ENCODE measurements around the gene RGS13. TPM values are rescaled to one million over a fixed set of nuclear protein-coding genes. Genes with fewer than 3 reads are reported as not detected.
"Not testable (repeated sequence)": the region's sequence is repeated elsewhere in the genome, so short reads cannot be mapped to it uniquely, and the experiment has no call there.

The RGS13 gene
- total RNA-seq, 2 experiments from 2014 or later: 0.17 to 0.30 TPM

DNA sequence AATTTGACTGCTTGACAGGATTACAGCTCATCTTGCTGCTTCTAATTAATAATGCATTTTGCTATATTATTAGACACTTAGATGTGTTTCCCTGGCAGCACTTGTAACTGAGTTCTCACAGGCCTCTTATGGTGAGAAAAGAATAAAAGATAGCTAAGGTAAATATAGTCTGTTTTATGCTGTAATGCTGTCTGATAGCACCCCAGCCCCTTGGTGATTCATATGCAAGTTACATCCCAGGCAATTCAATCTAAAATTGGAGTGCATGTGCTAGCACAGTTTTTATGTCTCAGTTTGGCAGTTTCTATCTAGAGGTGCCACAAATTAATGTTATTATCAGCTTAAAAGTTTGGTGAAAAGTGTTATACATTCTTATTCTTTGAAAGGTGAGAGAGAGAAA is 42.2 kb downstream of the RGS13 start:
- Histone ChIP-seq H3K36me3 (ENCODE audit: insufficient read depth, low read length) (no peaks in the 10 kb centered on the region), H3K9me3 (ENCODE audit: control insufficient read depth in 1 of 2, insufficient read depth in 1 of 2, low read length in 2 of 2) (no peaks in the 10 kb centered on the region), H3K27me3 (ENCODE audit: control insufficient read depth in 1 of 2, insufficient read depth in 2 of 2, low read length in 2 of 2) (no peaks in the 10 kb centered on the region), H3K4me1 (ENCODE audit: insufficient read depth, low read length) (no peaks in the 10 kb centered on the region), H3K4me3 (ENCODE audit: low read length) (no peak overlapping the region), H3K27ac (ENCODE audit: low read depth in 1 of 2, low read length in 2 of 2) (no peak overlapping the region)
- H3K4me3 Mint-ChIP-seq: no peak overlapping the region
- DNase-seq (no peak), ATAC-seq (ENCODE audit: poor library complexity) (no peak)
- H3K36me3 Mint-ChIP-seq (ENCODE audit: low read depth): no peaks in the 10 kb centered on the region
- no peaks in the 10 kb centered on the region for H3K9me3 Mint-ChIP-seq
- intact Hi-C loops (cut with DNase I, micrococcal nuclease): no loop called here
- no peaks in the 10 kb centered on the region for H3K4me1 Mint-ChIP-seq (ENCODE audit: low read depth)
- CTCF ChIA-PET: no interaction called here
- TF ChIP-seq, protein P1, sequence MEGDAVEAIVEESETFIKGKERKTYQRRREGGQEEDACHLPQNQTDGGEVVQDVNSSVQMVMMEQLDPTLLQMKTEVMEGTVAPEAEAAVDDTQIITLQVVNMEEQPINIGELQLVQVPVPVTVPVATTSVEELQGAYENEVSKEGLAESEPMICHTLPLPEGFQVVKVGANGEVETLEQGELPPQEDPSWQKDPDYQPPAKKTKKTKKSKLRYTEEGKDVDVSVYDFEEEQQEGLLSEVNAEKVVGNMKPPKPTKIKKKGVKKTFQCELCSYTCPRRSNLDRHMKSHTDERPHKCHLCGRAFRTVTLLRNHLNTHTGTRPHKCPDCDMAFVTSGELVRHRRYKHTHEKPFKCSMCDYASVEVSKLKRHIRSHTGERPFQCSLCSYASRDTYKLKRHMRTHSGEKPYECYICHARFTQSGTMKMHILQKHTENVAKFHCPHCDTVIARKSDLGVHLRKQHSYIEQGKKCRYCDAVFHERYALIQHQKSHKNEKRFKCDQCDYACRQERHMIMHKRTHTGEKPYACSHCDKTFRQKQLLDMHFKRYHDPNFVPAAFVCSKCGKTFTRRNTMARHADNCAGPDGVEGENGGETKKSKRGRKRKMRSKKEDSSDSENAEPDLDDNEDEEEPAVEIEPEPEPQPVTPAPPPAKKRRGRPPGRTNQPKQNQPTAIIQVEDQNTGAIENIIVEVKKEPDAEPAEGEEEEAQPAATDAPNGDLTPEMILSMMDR (IDR thresholded peaks at IDR 0.05): no peak
- POLR2A ChIA-PET: no interaction called here
- no peak overlapping the region for H3K27ac Mint-ChIP-seq
- H3K27me3 Mint-ChIP-seq: peaks cover 5% of the 10 kb centered on the region

DNA sequence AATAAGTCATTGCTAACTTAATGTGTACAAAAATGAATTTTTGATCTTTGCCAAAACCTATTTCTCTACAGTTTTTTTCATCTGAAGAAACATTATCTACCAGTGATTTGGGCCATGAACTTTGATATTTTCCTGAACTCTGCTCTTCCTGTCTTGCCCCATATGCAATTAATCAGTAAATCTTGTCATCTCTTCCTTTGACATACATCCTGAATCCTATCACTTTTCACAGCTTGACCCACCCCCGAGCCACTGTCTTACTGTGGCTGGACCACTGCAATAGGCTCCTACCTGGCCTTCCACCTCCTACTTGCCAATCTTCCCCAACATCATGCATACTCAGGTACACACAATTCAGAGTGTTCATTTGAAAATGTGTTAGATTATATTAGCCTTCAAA is 46.4 kb downstream of the RGS13 start:
- H3K27ac Mint-ChIP-seq: no peak overlapping the region
- no peak for ATAC-seq (ENCODE audit: poor library complexity)
- POLR2A ChIA-PET: no interaction called here

DNA sequence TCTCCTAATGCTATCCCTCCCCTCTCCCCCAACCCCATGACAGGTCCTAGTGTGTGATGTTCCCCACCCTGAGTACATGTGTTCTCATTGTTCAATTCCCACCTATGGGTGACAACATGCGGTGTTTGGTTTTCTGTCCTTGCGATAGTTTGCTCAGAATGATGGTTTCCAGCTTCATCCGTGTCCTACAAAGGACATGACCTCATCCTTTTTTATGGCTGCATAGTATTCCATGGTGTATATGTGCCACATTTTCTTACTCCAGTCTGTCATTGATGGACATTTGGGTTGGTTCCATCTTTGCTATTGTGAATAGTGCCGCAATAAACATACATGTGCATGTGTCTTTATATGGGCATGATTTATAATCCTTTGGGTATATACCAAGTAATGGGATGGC is 47.1 kb downstream of the RGS13 start:
- H3K4me1 ChIP-seq (ENCODE audit: insufficient read depth, low read length); H3K4me3 ChIP-seq (ENCODE audit: low read length); H3K27ac ChIP-seq (ENCODE audit: low read depth in 1 of 2, low read length in 2 of 2); DNase-seq; intact Hi-C loops (cut with DNase I, micrococcal nuclease); H3K27me3 Mint-ChIP-seq; H3K4me3 Mint-ChIP-seq; H3K9me3 ChIP-seq (ENCODE audit: control insufficient read depth in 1 of 2, insufficient read depth in 1 of 2, low read length in 2 of 2); H3K27me3 ChIP-seq (ENCODE audit: control insufficient read depth in 1 of 2, insufficient read depth in 2 of 2, low read length in 2 of 2); H3K27ac Mint-ChIP-seq; H3K36me3 ChIP-seq (ENCODE audit: insufficient read depth, low read length); H3K36me3 Mint-ChIP-seq (ENCODE audit: low read depth); POLR2A ChIA-PET; ATAC-seq (ENCODE audit: poor library complexity); H3K9me3 Mint-ChIP-seq; CTCF ChIA-PET; H3K4me1 Mint-ChIP-seq (ENCODE audit: low read depth): not testable (repeated sequence)

More for the DNA sequence above, 46.4 kb downstream of the RGS13 start:
- Mint-ChIP-seq H3K27me3 (no peaks in the 10 kb centered on the region), H3K9me3 (peaks cover 3% of the 10 kb centered on the region), H3K36me3 (ENCODE audit: low read depth) (no peaks in the 10 kb centered on the region), H3K4me3 (no peak overlapping the region), H3K4me1 (ENCODE audit: low read depth) (no peaks in the 10 kb centered on the region)
- Histone ChIP-seq H3K36me3 (ENCODE audit: insufficient read depth, low read length) (no peaks in the 10 kb centered on the region), H3K4me1 (ENCODE audit: insufficient read depth, low read length) (no peaks in the 10 kb centered on the region), H3K27me3 (ENCODE audit: control insufficient read depth in 1 of 2, insufficient read depth in 2 of 2, low read length in 2 of 2) (no peaks in the 10 kb centered on the region), H3K27ac (ENCODE audit: low read depth in 1 of 2, low read length in 2 of 2) (no peak overlapping the region), H3K4me3 (ENCODE audit: low read length) (no peak overlapping the region), H3K9me3 (ENCODE audit: control insufficient read depth in 1 of 2, insufficient read depth in 1 of 2, low read length in 2 of 2) (no peaks in the 10 kb centered on the region)
- no peak for DNase-seq
- CTCF ChIA-PET: no interaction called here
- intact Hi-C loops (cut with DNase I, micrococcal nuclease): no loop called here
- TF ChIP-seq, protein P1 (IDR thresholded peaks at IDR 0.05): no peak

DNA sequence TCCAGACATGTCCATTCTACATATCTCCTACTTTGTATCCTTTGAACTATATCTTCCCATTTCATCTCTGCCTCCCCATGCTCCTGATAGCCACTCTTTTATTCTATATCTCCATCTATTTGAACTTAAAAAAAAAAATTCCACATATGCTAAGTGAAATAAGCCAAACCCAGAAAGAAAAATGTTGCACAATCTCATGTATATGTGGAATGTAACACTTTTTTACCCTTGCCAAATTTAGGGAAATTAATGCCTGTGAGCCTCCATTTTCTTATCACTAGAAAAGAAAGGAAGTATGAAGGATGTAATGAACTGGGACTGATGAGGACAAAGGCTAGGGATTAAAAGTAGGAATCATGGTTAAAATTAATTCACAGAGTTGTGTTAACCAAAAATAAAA is 53.5 kb downstream of the RGS13 start:
- DNase-seq (no peak), ATAC-seq (ENCODE audit: poor library complexity) (no peak)
- CTCF ChIA-PET: no interaction called here
- Mint-ChIP-seq H3K4me1 (ENCODE audit: low read depth) (no peaks in the 10 kb centered on the region), H3K36me3 (ENCODE audit: low read depth) (no peaks in the 10 kb centered on the region), H3K27ac (no peak overlapping the region), H3K4me3 (no peak overlapping the region), H3K9me3 (peaks cover 3% of the 10 kb centered on the region), H3K27me3 (peaks cover 15% of the 10 kb centered on the region)
- POLR2A ChIA-PET: no interaction called here
- no peaks in the 10 kb centered on the region for H3K4me1 ChIP-seq (ENCODE audit: insufficient read depth, low read length)
- peaks cover 0 to 6% of the 10 kb centered on the region in 2 experiments for H3K9me3 ChIP-seq (ENCODE audit: control insufficient read depth in 1 of 2, insufficient read depth in 1 of 2, low read length in 2 of 2)
- no peaks in the 10 kb centered on the region for H3K36me3 ChIP-seq (ENCODE audit: insufficient read depth, low read length)
- intact Hi-C loops (cut with DNase I, micrococcal nuclease): no loop called here
- no peak overlapping the region for H3K27ac ChIP-seq (ENCODE audit: low read depth in 1 of 2, low read length in 2 of 2)
- TF ChIP-seq, protein P1 (IDR thresholded peaks at IDR 0.05): no peak
- H3K4me3 ChIP-seq (ENCODE audit: low read length): no peak overlapping the region
- no peaks in the 10 kb centered on the region for H3K27me3 ChIP-seq (ENCODE audit: control insufficient read depth in 1 of 2, insufficient read depth in 2 of 2, low read length in 2 of 2)

All from CD4-positive, alpha-beta T cell (primary cell).